IMR-90 (cell line): ENCODE measurements around the gene TEAD1. TPM values are rescaled to one million over a fixed set of nuclear protein-coding genes. Genes with fewer than 3 reads are reported as not detected.

ENCODE experiments used
- ATAC-seq: fragments of 200-7000 bp; cut with Tn5 transposase; 2 replicates; pipeline ENCODE4 v1.9.1; 2020; ENCODE audit warnings: low read depth, mild to moderate bottlenecking, moderate library complexity
- BruUV-seq: library from RNA; stranded (reverse); fragments of 400-500 nt; replicated peaks from 2 replicates; lab custom pipeline; 2021; lab: Mats Ljungman, UMichigan
- CTCF ChIA-PET: fragments of 300-600 bp; formaldehyde crosslinking; extraction: SDS; loops from one replicate; lab custom pipeline; 2021; ENCODE audit warnings: antibody characterized with exemption; lab: Yijun Ruan, JAX
- POLR2A ChIA-PET: fragments of 300-600 bp; sonication (Branson Sonifier 250); formaldehyde crosslinking; loops from one replicate; lab custom pipeline; 2022; ENCODE audit warnings: antibody characterized with exemption; ENCODE audit not compliant: unreplicated experiment; lab: Charles Lee
- DNase-seq: peaks from one replicate; pipeline ENCODE4 v3.0.0; 2013
- H2AFZ ChIP-seq: replicated peaks from 2 replicates; pipeline ENCODE3; 2013; ENCODE audit warnings: low read length, mild to moderate bottlenecking; ENCODE audit not compliant: poor library complexity
- H2AK5ac ChIP-seq: 2 replicates; pipeline ENCODE4 v1.6.1; 2013; ENCODE audit warnings: low read depth, low read length, inconsistent platforms
- H2AK9ac ChIP-seq: replicated peaks from 2 replicates; pipeline ENCODE3; 2013; ENCODE audit warnings: mild to moderate bottlenecking, low read depth, low read length, moderate library complexity; ENCODE audit not compliant: poor library complexity
- H2BK120ac ChIP-seq: 2 replicates; pipeline ENCODE4 v1.6.1; 2013; ENCODE audit warnings: low read depth, low read length, inconsistent platforms
- H2BK15ac ChIP-seq: 3 replicates; pipeline ENCODE4 v1.6.1; 2013; ENCODE audit warnings: low read depth, low read length, inconsistent platforms
- H2BK20ac ChIP-seq: 2 replicates; pipeline ENCODE4 v1.6.1; 2013; ENCODE audit warnings: low read depth, mild to moderate bottlenecking, inconsistent platforms, low read length, moderate library complexity
- H2BK5ac ChIP-seq: 2 replicates; pipeline ENCODE4 v1.6.1; 2013; ENCODE audit warnings: mild to moderate bottlenecking, low read depth, low read length, inconsistent platforms; ENCODE audit not compliant: poor library complexity, severe bottlenecking
- H3K14ac ChIP-seq: replicated peaks from 2 replicates; pipeline ENCODE4 v1.6.1; 2013; ENCODE audit warnings: low read depth, low read length, inconsistent platforms
- H3K18ac ChIP-seq: 2 replicates; pipeline ENCODE4 v1.6.1; 2013; ENCODE audit warnings: low read depth, low read length, control low read depth
- H3K23ac ChIP-seq: 2 replicates; pipeline ENCODE4 v1.6.1; 2013; ENCODE audit warnings: low read depth, low read length, inconsistent platforms
- H3K27ac ChIP-seq: 2 replicates; pipeline ENCODE4 v1.5.1; 2013; ENCODE audit warnings: mild to moderate bottlenecking, control low read depth, low read length; ENCODE audit not compliant: insufficient read depth
- H3K27me3 ChIP-seq: 2 replicates; pipeline ENCODE4 v1.6.1; 2013; ENCODE audit warnings: low read length; ENCODE audit not compliant: control insufficient read depth, insufficient read depth
- H3K36me3 ChIP-seq: 2 replicates; pipeline ENCODE4 v1.6.1; 2013; ENCODE audit warnings: low read length, mixed read lengths; ENCODE audit not compliant: control insufficient read depth, insufficient read depth
- H3K4ac ChIP-seq: 2 replicates; pipeline ENCODE4 v1.6.1; 2013; ENCODE audit warnings: low read depth, low read length, inconsistent platforms
- H3K4me1 ChIP-seq: 2 replicates; pipeline ENCODE4 v1.6.1; 2013; ENCODE audit warnings: low read length, mixed read lengths; ENCODE audit not compliant: control insufficient read depth, insufficient read depth
- H3K4me2 ChIP-seq: 2 replicates; pipeline ENCODE4 v1.6.1; 2013; ENCODE audit warnings: low read depth, mild to moderate bottlenecking, control low read depth, low read length, moderate library complexity
- H3K4me3 ChIP-seq: 2 replicates; pipeline ENCODE4 v1.5.1; 2013; ENCODE audit warnings: low read depth, mild to moderate bottlenecking, control low read depth, low read length, moderate library complexity; ENCODE audit not compliant: insufficient read depth
- H3K56ac ChIP-seq: 2 replicates; pipeline ENCODE4 v1.6.1; 2013; ENCODE audit warnings: low read length, inconsistent platforms; ENCODE audit not compliant: insufficient read depth; ENCODE audit errors: extremely low read depth
- H3K79me1 ChIP-seq, 2 experiments: 2 replicates each; pipeline ENCODE4 v1.6.1; 2013; ENCODE audit warnings: low read length in 2 of 2, inconsistent platforms in 1 of 2, low read depth in 1 of 2
- H3K9ac ChIP-seq: 2 replicates; pipeline ENCODE4 v1.6.1; 2013; ENCODE audit warnings: low read depth, low read length, control low read depth
- H3K9me1 ChIP-seq: 2 replicates; pipeline ENCODE4 v1.6.1; 2013; ENCODE audit warnings: low read length, inconsistent platforms; ENCODE audit not compliant: insufficient read depth
- H3K9me3 ChIP-seq: 2 replicates; pipeline ENCODE4 v1.6.1; 2013; ENCODE audit warnings: low read length; ENCODE audit not compliant: control insufficient read depth, insufficient read depth
- H4K20me1 ChIP-seq: 2 replicates; pipeline ENCODE4 v1.6.1; 2013; ENCODE audit warnings: low read length, inconsistent platforms; ENCODE audit not compliant: insufficient read depth
- H4K5ac ChIP-seq: 2 replicates; pipeline ENCODE4 v1.6.1; 2013; ENCODE audit warnings: mild to moderate bottlenecking, low read depth, low read length, control low read depth
- H4K8ac ChIP-seq, 2 experiments: 2 replicates each; pipeline ENCODE4 v1.6.1; 2013; ENCODE audit warnings: low read depth in 2 of 2, low read length in 2 of 2, control low read depth in 1 of 2, inconsistent platforms in 1 of 2
- H4K91ac ChIP-seq: 2 replicates; pipeline ENCODE4 v1.6.1; 2013; ENCODE audit warnings: low read depth, low read length, inconsistent platforms; ENCODE audit not compliant: insufficient read depth
- BHLHE40 ChIP-seq: fragments of 150-350 bp; IDR thresholded peaks from 2 replicates; pipeline ENCODE4 v1.6.1; 2016; ENCODE audit warnings: mild to moderate bottlenecking, low read depth, low read length
- CEBPB ChIP-seq: IDR thresholded peaks from 2 replicates; pipeline ENCODE4 v1.6.1; 2012; ENCODE audit warnings: low read depth, low read length, improper control_type of control experiment
- CHD1 ChIP-seq: IDR thresholded peaks from 2 replicates; pipeline ENCODE4 v1.6.1; 2012; ENCODE audit warnings: low read depth, low read length, improper control_type of control experiment
- CTCF ChIP-seq: conservative IDR thresholded peaks from 2 replicates; pipeline ENCODE4 v1.5.1; 2012; ENCODE audit warnings: mild to moderate bottlenecking, low read depth, low read length, improper control_type of control experiment
- MAFK ChIP-seq: IDR thresholded peaks from 2 replicates; pipeline ENCODE4 v1.6.1; 2012; ENCODE audit warnings: low read depth, low read length, improper control_type of control experiment
- MAZ ChIP-seq: IDR thresholded peaks from 2 replicates; pipeline ENCODE4 v1.6.1; 2012; ENCODE audit warnings: low read depth, mild to moderate bottlenecking, low read length, improper control_type of control experiment, moderate library complexity, borderline replicate concordance
- NFE2L2 ChIP-seq: fragments of 150-350 bp; IDR thresholded peaks from 2 replicates; pipeline ENCODE4 v1.6.1; 2016; ENCODE audit warnings: low read depth, mild to moderate bottlenecking, low read length
- POLR2A ChIP-seq: IDR thresholded peaks from 2 replicates; pipeline ENCODE4 v1.6.1; 2012; ENCODE audit warnings: mild to moderate bottlenecking, low read depth, low read length
- RAD21 ChIP-seq: IDR thresholded peaks from 2 replicates; pipeline ENCODE4 v1.6.1; 2012; ENCODE audit warnings: low read length, improper control_type of control experiment
- RCOR1 ChIP-seq: IDR thresholded peaks from 2 replicates; pipeline ENCODE4 v1.6.1; 2012; ENCODE audit warnings: mild to moderate bottlenecking, low read length, improper control_type of control experiment; ENCODE audit not compliant: insufficient replicate concordance
- RFX5 ChIP-seq: IDR thresholded peaks from 2 replicates; pipeline ENCODE4 v1.8.0; 2012; ENCODE audit warnings: low read depth, mild to moderate bottlenecking, low read length, moderate library complexity
- SMC3 ChIP-seq: fragments of 150-350 bp; IDR thresholded peaks from 2 replicates; pipeline ENCODE4 v1.6.1; 2016; ENCODE audit warnings: low read depth, mild to moderate bottlenecking, antibody characterized with exemption, low read length, moderate library complexity
- USF2 ChIP-seq: fragments of 150-350 bp; IDR thresholded peaks from 2 replicates; pipeline ENCODE4 v1.6.1; 2017; ENCODE audit warnings: mild to moderate bottlenecking, antibody characterized with exemption, low read length, low read depth
- WGBS, 2 experiments: methylation state at CpG; one replicate each; pipeline versions ENCODE4 v1.1.5 to v1.1.7; 2013; ENCODE audit warnings: missing lambda C conversion rate in 2 of 2; ENCODE audit not compliant: insufficient read length in 1 of 2; ENCODE audit errors: extremely low coverage in 2 of 2; 5-methylcytosine and 5-hydroxymethylcytosine counted together
- dilution Hi-C: fragments of 300-500 bp; cut with HindIII; formaldehyde crosslinking; loops from one replicate; pipeline ENCODE4 v1.14.3; 2018; ENCODE audit warnings: low sequenced_read_pairs; ENCODE audit not compliant: unreplicated experiment
- in situ Hi-C: fragments of 300-500 bp; cut with MboI; formaldehyde crosslinking; loops from 3 replicates; pipeline ENCODE4 v1.14.3; 2019; ENCODE audit warnings: low sequenced_read_pairs, inconsistent platforms, mixed read lengths
- intact Hi-C: fragments of 100-400 bp; cut with micrococcal nuclease; formaldehyde crosslinking; loops from 2 replicates; pipeline ENCODE4 v1.10.0; 2022
- polyA plus RNA-seq, 3 experiments: library from polyadenylated mRNA; depleted of rRNA; stranded (reverse); fragments of >200 nt; gene quantifications; 2 replicates each; pipeline ENCODE4 v1.2.3, GENCODE V29; 2012; ENCODE audit warnings: low replicate concordance in 1 of 3
- total RNA-seq: library from RNA; depleted of rRNA; stranded (reverse); fragments of >200 nt; gene quantifications from 2 replicates; pipeline ENCODE4 v1.2.3, GENCODE V29; 2012

Gene TEAD1
- total and polyA plus RNA-seq, 2 of the 4 experiments (the other 2 are of a cell fraction): 51.8 to 69.2 TPM

- in situ Hi-C loops (no loop called here), intact Hi-C loops (no loop called here), dilution Hi-C loops (no loop called here)
- H3K4me2 ChIP-seq: no peak overlapping the region
- ATAC-seq (no peak), DNase-seq (no peak)
- no peak overlapping the region for H2BK15ac ChIP-seq
- H4K5ac ChIP-seq: no peak overlapping the region
- TF ChIP-seq CEBPB (no peak), RCOR1 (no peak), POLR2A (no peak), CTCF (no peak), NFE2L2 (no peak), RAD21 (no peak), MAZ (no peak), RFX5 (no peak), USF2 (no peak), BHLHE40 (no peak), CHD1 (no peak), SMC3 (no peak), MAFK (no peak)
- WGBS, 2 experiments: 100% methylated on average over 1 of the region's 4 CpGs; no CpG with 5 or more reads in 1 of the 2 experiments
- no peak overlapping the region for H3K4me3 ChIP-seq
- CTCF ChIA-PET: no interaction called here
- H3K9me3 ChIP-seq: no peaks in the 10 kb centered on the region
- no peak overlapping the region for H2BK5ac ChIP-seq
- peaks cover 29% of the 10 kb centered on the region for H3K4me1 ChIP-seq
- no peak overlapping the region for H3K27ac ChIP-seq
- BruUV-seq: no TSS peak
- POLR2A ChIA-PET: no interaction called here
- peaks cover 58% of the 10 kb centered on the region for H3K9me1 ChIP-seq
- H3K23ac ChIP-seq: peak overlapping the region; percentile 47; the same call in 1 of the 2 replicates
- no peaks in the 10 kb centered on the region for H3K27me3 ChIP-seq
- no peak overlapping the region for H2BK120ac ChIP-seq
- peaks cover 98% of the 10 kb centered on the region for H4K20me1 ChIP-seq
- H3K14ac ChIP-seq: 0 out of 2 replicates have a peak overlapping the region, but pooled peaks have one; percentile 11
- H4K8ac ChIP-seq: no peak overlapping the region
- no peak overlapping the region for H3K4ac ChIP-seq
- H4K91ac ChIP-seq: no peak overlapping the region
- peaks cover 12% of the 10 kb centered on the region for H3K36me3 ChIP-seq
- no peak overlapping the region for H2BK20ac ChIP-seq
- H2AK5ac ChIP-seq: no peak overlapping the region
- no peak overlapping the region for H2AK9ac ChIP-seq
- no peak overlapping the region for H3K56ac ChIP-seq
- no peak overlapping the region for H3K9ac ChIP-seq
- peaks cover 41 to 98% of the 10 kb centered on the region in 2 experiments for H3K79me1 ChIP-seq
- no peak overlapping the region for H3K18ac ChIP-seq
- H2AFZ ChIP-seq: no peak overlapping the region
Measured at GRCh38 chr11:12712132-12712531, 37.9 kb downstream of the TEAD1 start.
